NCI-H345 (cell line): ENCODE measurements around the gene FGD4.

Experiments used
- DNase-seq: peaks from one replicate; lab custom pipeline; 2025; lab: John Stamatoyannopoulos, UW

The FGD4 gene

DNA sequence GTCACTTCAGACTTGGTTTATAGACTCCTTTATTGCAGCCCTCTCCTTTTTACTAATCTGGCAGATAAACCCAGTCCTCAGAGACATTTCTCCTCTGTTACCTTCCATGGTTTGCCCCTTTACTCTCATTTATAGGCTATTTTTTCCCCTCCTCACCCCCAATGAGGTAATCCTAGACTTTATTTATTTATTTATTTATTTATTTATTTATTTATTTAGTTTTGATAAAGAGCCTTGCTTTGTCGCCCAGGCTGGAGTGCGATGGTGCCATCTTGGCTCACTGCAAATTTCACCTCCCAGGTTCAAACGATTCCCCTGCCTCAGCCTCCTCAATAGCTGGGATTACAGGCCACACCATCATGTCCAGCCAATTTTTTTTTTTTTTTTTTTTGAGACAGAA, 8.4 kb downstream of the FGD4 start:
- DNase-seq = no peak

- DNase-seq = no peak
Measured at GRCh38 chr12:32413412-32413811, 14.1 kb downstream of the FGD4 start.

DNA sequence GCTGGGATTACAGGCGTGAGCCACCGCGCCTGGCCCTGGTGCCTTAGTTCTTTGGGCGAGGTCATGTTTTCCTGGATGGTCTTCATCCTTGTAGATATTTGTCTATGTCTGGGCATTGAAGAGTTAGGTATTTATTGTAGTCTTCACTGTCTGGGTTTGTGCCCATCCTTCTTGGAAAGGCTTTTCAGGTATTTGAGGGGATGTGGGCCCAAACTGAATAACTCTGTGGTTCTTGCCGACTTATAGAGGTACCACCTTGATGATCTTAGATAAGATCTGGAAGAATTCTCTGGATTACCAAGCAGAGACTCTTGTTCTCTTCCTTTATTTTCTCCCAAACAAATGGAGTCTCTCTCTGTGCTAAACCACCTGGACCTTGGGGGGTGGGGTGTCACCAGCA, 18.9 kb downstream of the FGD4 start:
- no peak for DNase-seq

DNA sequence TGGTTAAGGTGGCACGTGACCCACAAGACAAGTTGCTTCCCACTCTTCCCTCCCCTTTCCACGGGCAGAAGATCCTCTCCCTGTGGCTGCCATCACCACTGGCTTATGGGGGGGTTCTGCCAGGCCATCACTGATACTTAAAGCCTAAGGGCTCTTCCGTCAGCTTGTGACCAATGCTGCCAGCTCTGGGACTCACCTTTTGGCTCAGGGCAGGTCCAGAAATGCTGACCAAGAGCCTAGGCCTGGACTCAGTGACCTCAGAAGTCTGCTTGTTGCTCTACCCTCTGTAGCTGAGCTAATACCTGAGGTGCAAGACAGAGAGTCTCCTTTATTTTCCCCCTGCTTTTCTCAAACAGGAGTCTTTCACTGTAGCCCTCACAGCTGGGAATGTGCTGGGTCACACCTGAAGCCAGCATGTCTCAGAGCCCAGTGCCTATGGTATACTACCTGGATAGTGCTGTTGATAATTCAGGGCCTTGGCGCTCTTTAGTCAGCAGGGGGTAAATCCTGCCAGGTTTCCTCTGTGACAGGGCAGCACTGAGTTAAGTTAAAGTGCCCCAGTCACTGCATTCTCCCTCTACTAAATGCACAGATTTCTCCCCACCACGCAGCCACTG, 19.7 kb downstream of the FGD4 start:
- DNase-seq = no peak

GRCh38 chr12:32419520-32419960, 20.2 kb downstream of the FGD4 start:
- DNase-seq = no peak

DNA sequence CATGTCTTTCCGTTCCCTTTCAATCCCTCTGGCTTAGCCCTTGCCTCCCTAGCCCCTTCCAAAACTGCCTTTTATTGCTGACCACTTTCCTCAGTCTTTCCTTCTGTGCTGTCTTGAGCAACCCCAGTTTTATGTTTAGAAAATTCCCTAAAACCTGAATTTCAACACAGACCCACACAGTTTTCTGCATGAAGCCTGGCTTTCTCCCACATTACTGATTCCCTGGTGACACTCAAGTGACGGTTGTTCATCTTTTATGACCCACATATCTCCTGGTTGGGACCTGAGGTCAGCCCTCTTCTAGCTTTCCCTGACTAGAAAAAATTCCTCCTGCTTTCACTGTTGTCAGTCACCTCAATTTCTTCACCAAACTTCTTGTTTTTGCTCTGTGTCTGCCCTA, 21.0 kb downstream of the FGD4 start:
- DNase-seq = no peak

- no peak for DNase-seq
Measured at GRCh38 chr12:32423559-32423958, 24.2 kb downstream of the FGD4 start.

- no peak for DNase-seq
Measured at GRCh38 chr12:32431025-32431424, 31.7 kb downstream of the FGD4 start.

GRCh38 chr12:32435921-32436705, 36.8 kb downstream of the FGD4 start:
- no peak for DNase-seq

- DNase-seq = no peak
Measured at GRCh38 chr12:32437095-32437515, 37.7 kb downstream of the FGD4 start.

DNA sequence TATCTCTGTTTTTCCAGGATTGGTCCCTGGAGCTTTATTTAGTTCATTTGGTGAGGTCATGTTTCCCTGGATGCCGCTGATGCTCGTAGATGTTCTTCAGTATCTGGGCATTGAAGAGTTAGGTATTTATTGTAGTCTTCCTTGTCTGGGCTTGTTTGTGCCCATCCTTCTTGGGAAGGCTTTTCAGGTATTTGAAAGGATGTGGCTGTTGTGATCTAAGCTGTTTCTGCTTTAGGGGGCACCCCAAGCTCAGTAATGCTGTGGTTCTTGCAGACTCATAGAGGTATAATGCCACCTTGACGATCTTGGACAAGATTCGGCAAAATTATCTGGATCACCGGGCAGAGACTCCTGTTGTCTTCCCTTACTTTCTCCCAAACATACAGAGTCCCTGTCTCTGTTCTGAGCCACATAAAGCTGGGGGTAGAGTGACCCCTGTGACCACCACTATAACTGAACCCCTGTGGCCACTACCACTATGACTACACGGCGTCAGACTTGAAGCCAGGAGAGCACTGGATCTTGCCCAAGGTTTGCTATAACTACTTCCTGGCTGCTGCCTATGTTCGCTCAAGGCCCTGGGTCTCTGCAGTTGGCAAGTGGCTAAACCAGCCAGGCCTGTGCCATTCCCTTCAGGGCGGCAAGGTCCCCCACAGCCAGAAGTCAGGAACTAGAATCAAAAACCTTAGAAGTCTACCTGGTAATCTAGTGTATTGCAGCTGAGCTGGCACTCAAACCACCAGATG, 40.9 kb downstream of the FGD4 start:
- no peak for DNase-seq

GRCh38 chr12:32443491-32443890, 44.1 kb downstream of the FGD4 start:
- DNase-seq = no peak

DNA sequence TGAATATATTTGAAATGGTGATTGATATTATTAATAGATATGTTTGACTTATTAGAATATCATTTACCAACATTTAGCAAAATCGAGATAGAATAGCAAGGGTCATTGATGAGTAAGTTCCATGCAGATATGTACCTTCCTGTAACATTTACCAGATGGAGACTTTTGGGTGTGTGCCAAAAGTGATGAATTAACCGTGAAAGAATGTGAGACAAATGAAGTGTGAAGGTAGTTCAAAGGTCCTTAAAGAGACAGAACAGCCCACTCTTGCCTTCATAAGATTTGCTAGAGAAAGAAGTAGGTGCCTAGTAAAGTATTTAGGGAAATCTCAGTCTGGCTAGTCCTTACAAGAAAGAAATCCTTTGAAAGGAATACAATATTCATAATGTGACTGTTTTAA, 45.5 kb downstream of the FGD4 start:
- DNase-seq = peak; percentile 1

- DNase-seq = no peak
Measured at GRCh38 chr12:32445356-32445755, 46.0 kb downstream of the FGD4 start.

- no peak for DNase-seq
Measured at GRCh38 chr12:32446316-32447119, 47.2 kb downstream of the FGD4 start.

GRCh38 chr12:32448586-32448985, 49.2 kb downstream of the FGD4 start:
- no peak for DNase-seq

DNA sequence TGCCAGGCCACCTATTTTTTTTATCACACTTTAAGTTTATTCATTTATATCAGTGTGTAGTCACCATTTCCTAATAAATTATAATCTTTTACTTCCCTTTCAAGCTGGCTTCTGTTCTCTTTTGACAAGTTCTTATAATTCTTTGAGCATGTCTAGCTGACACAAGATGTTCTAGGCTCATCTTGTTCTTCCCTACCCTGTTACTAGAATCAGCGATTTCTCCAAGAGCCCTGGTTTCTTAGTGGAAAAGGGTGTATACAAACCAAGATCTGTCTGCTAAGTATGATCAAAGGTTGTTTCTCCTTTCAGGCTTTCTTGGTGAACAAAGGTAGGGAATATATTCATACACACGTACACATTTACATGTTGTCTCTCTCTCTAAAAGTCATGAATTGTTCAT, 51.0 kb downstream of the FGD4 start:
- DNase-seq = no peak

GRCh38 chr12:32450768-32451167, 51.4 kb downstream of the FGD4 start:
- DNase-seq = no peak

- no peak for DNase-seq
Measured at GRCh38 chr12:32451816-32452215, 52.5 kb downstream of the FGD4 start.

DNA sequence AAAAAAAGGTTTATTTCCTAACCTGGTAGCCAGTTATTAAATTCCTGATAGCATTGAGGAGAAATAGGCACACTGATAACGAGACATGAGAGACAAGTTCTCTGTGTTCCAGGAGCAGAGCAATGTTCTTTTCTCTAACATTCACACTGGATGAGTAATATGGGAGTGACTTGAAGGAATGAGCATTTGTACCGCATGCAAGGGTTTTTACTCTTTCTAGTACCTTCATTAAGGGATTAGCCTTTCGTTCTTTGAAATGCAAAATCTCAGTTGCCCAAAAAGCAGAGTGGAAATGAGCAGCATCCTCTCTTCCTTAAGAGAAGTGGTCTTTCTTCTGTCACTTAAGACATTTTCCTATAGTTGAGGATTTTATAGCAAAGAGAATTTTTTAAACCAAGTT, 54.7 kb downstream of the FGD4 start:
- no peak for DNase-seq

GRCh38 chr12:32454866-32455265, 55.5 kb downstream of the FGD4 start:
- DNase-seq = no peak

GRCh38 chr12:32455607-32456071, 56.3 kb downstream of the FGD4 start:
- DNase-seq = peak; percentile 49
